Uterus (tissue), 4 donors: ENCODE measurements around the gene NIPBL. TPM values are rescaled to one million over a fixed set of nuclear protein-coding genes. Genes with fewer than 3 reads are reported as not detected.

Experiments used
- DNase-seq, 2 donors: peaks; one replicate each; pipeline ENCODE4 v3.0.0-alpha.2; 2019 to 2020
- H3K27ac ChIP-seq, 2 donors: fragments of 200-600 bp; sonication (generic); 1 replicate in 1 of 2; 2 replicates in 1 of 2; pipeline ENCODE4 v1.5.1; 2016 to 2018
- H3K27me3 ChIP-seq, 2 donors: fragments of 200-600 bp; sonication (generic); one replicate each; pipeline ENCODE4 v1.5.1; 2018 to 2019; ENCODE audit warnings: control low read depth in 1 of 2
- H3K36me3 ChIP-seq, 2 donors: fragments of 200-600 bp; sonication (generic); one replicate each; pipeline ENCODE4 v1.5.1; 2019; ENCODE audit warnings: control low read depth in 1 of 2
- H3K4me1 ChIP-seq, 2 donors: fragments of 200-600 bp; sonication (generic); one replicate each; pipeline ENCODE4 v1.5.1; 2018 to 2019; ENCODE audit warnings: control low read depth in 1 of 2
- H3K4me3 ChIP-seq, 2 donors: fragments of 200-600 bp; sonication (generic); 1 replicate in 1 of 2; 2 replicates in 1 of 2; pipeline ENCODE4 v1.5.1; 2018 to 2019; ENCODE audit warnings: mild to moderate bottlenecking in 1 of 2
- H3K9me3 ChIP-seq, 2 donors: fragments of 200-600 bp; sonication (generic); one replicate each; pipeline ENCODE4 v1.5.1; 2019; ENCODE audit warnings: control low read depth in 1 of 2
- POLR2A ChIP-seq, 2 donors: fragments of 450-650 bp; IDR thresholded peaks; one replicate each; pipeline ENCODE4 v1.6.1; 2016; ENCODE audit warnings: antibody characterized with exemption in 2 of 2, mild to moderate bottlenecking in 1 of 2, moderate library complexity in 1 of 2
- intact Hi-C: fragments of 100-400 bp; cut with DNase I; formaldehyde crosslinking; loops from one replicate; pipeline ENCODE4 v1.15.1; 2023; ENCODE audit warnings: low total_unique reads
- total RNA-seq, 4 donors: library from RNA; depleted of rRNA in 3 of 4; stranded (reverse); fragments of >200 nt in 3 of 4; gene quantifications; one replicate each; pipeline versions ENCODE4 v1.1.0 to v1.2.4, GENCODE V29; 2014 to 2023
- TF ChIP-seq, protein P1 (sequence below), 4 experiments: fragments of 200-600 bp in 2 of 4; fragments of 450-650 bp in 2 of 4; sonication (generic) in 2 of 4; IDR thresholded peaks; one replicate each; pipeline ENCODE4 v1.5.1; 2016 to 2019; ENCODE audit warnings: antibody characterized with exemption in 4 of 4, mild to moderate bottlenecking in 2 of 4, moderate library complexity in 1 of 4
- donor health status: DM: yes; HTN: yes; CAD: no.

NIPBL gene
- total RNA-seq, 4 donors from 2014 or later, result 49.7 to 108 (median 72.4) TPM

DNA sequence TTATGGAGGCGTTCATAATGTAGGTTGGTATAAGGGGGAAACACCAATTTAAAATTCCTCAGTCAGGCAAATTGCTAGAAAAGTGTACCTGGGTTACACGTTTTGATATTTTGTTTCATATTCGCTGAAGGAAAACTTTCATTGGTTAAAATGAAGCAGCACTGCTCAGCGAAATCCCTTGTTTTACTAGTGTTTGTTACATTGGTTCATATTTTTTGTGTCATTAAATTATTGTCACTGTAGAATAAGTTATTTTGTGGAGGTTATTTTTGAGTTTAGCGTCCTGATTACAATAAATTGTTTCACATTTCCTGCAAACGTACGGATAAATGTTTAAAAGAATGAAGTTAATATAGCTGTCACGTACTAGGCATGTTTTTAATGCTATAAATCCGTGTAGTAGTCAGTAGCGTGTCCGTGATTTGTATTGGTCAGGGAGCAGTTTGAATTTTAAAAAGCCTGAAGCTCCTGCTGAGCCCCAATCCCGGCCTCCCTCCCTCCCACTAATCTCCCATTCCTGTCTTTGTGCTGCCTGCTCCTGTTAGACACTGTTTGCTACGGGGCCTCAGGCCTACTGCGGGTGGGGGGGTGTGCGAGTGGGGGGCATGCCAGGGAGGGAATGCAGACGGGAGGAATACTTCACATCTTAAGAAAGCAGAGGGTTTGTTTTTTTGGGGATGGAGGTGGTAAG is 2.0 kb downstream of the NIPBL start:
- peaks cover 7 to 21% of the 10 kb centered on the region in 2 donors for H3K4me1 ChIP-seq
- intact Hi-C loops, result no loop called here
- no peaks in the 10 kb centered on the region for H3K27me3 ChIP-seq
- H3K27ac ChIP-seq, result peak overlapping the region; percentile 96 to 97
- no peaks in the 10 kb centered on the region for H3K36me3 ChIP-seq
- no peak for TF ChIP-seq POLR2A (IDR thresholded peaks at IDR 0.05)
- TF ChIP-seq, protein P1, sequence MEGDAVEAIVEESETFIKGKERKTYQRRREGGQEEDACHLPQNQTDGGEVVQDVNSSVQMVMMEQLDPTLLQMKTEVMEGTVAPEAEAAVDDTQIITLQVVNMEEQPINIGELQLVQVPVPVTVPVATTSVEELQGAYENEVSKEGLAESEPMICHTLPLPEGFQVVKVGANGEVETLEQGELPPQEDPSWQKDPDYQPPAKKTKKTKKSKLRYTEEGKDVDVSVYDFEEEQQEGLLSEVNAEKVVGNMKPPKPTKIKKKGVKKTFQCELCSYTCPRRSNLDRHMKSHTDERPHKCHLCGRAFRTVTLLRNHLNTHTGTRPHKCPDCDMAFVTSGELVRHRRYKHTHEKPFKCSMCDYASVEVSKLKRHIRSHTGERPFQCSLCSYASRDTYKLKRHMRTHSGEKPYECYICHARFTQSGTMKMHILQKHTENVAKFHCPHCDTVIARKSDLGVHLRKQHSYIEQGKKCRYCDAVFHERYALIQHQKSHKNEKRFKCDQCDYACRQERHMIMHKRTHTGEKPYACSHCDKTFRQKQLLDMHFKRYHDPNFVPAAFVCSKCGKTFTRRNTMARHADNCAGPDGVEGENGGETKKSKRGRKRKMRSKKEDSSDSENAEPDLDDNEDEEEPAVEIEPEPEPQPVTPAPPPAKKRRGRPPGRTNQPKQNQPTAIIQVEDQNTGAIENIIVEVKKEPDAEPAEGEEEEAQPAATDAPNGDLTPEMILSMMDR (IDR thresholded peaks at IDR 0.05), result no peak
- DNase-seq, result no peak
- H3K9me3 ChIP-seq, result no peaks in the 10 kb centered on the region
- H3K4me3 ChIP-seq, result peak overlapping the region; percentile 92 to 96

DNA sequence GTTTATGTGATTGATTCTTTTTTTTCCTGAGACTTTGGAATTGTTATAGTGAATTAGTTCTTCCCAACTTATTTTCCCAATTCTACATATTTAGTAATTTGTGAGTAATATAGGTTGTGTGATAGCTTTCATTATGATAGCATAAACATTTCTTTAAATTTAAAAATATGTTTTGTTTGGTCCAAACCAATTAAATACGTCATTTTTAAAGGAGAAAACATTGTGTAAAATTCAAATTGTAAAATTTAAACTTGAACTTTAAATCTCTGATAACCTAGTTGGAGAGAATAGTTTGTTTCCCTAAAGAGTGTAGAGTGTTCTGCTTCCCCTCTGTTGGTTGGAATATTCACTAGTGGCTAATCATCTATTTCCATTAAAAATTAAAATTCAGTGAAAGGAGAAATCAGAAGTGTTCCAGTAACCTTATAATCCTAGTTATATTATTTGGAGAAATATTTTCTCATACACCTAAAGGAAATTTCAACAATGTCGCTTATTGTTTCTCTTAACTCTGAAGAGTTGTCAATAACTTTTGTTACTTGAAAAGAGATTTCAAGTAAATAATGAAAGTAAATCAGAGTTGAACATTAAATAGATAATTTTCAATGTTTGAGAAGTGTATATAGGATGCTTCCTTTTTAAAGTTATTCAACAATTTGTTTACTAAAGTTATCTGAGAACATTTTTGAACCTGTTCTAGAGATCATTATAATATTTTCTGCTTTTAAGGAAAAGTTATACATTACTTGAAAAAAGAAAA is 2.9 kb downstream of the NIPBL start:
- Histone ChIP-seq H3K9me3 (no peaks in the 10 kb centered on the region), H3K4me3 (peak overlapping the region in 1 of 2 donors; percentile 92), H3K36me3 (no peaks in the 10 kb centered on the region), H3K4me1 (peaks cover 4 to 21% of the 10 kb centered on the region in 2 donors), H3K27me3 (no peaks in the 10 kb centered on the region), H3K27ac (peak overlapping the region; percentile 96 to 97)
- intact Hi-C loops, result no loop called here
- TF ChIP-seq POLR2A (IDR thresholded peaks at IDR 0.05), result no peak
- DNase-seq, result no peak

DNA sequence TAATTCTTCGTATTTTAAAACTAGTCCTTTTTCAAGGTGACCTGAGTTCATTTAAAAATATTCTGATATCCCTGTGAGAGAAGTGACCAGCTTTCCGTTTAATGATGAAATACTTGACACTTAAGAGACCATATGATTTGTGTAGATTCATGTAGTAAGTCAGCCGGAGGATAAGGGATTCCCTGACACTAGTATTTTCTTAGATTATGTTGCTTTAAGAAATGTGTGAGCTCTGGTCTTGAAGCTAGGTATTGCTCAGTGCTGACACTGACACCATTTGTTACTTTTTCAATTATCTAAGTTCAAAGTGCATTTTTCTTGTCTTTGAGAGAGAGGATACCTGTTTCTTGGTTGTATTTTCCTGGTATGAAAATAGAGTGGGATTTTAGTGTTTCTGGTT is 4.2 kb downstream of the NIPBL start:
- Histone ChIP-seq H3K4me1 (peaks cover 0 to 21% of the 10 kb centered on the region in 2 donors), H3K27ac (no peak overlapping the region), H3K9me3 (no peaks in the 10 kb centered on the region), H3K4me3 (no peak overlapping the region), H3K27me3 (no peaks in the 10 kb centered on the region), H3K36me3 (no peaks in the 10 kb centered on the region)
- DNase-seq, result no peak
- intact Hi-C loops, result no loop called here
- TF ChIP-seq POLR2A (IDR thresholded peaks at IDR 0.05), result no peak
- TF ChIP-seq, protein P1 (IDR thresholded peaks at IDR 0.05), result no peak

DNA sequence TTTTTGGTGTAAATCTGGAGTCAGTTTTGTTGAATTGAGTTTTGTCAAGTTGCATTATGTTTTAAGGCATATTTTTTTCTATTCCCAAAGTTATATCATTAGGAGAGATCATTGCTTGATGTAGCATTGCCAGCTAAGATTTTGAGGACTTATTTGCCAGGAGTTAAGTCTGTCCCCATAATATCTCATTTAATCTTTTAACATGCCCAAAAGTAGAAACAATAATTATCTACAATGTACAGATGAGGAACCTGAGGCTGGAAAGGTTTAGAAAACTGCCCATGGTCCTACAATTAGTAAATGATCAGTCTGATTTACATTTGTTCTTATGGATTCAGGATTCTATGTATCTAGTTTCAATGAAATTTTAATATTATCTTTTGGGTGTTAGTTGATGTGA is 4.7 kb downstream of the NIPBL start:
- intact Hi-C loops, result no loop called here
- no peak for DNase-seq
- Histone ChIP-seq H3K36me3 (no peaks in the 10 kb centered on the region), H3K27ac (no peak overlapping the region), H3K4me3 (no peak overlapping the region), H3K9me3 (no peaks in the 10 kb centered on the region), H3K4me1 (peaks cover 0 to 21% of the 10 kb centered on the region in 2 donors), H3K27me3 (no peaks in the 10 kb centered on the region)
- TF ChIP-seq, protein P1 (IDR thresholded peaks at IDR 0.05), result no peak
- TF ChIP-seq POLR2A (IDR thresholded peaks at IDR 0.05), result no peak

DNA sequence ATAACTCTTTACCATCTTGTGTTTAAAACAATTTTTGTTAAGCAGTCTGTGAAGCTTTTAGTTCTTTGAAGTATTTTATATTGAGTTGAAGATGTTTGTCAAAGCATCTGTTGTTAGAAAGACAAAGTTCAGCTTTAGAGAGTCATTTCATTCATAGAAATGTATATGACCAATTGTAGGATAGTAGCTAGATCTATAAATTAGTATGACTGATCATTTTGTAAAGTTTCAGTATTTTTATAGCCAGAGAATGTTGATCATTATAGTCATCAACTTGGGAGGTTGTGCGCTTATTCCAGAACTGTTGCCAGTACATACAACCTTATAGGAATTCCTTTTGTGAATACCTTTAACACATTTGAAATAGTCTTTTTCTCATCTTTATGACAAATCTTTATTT is 5.2 kb downstream of the NIPBL start:
- TF ChIP-seq, protein P1 (IDR thresholded peaks at IDR 0.05), result no peak
- no peak for TF ChIP-seq POLR2A (IDR thresholded peaks at IDR 0.05)
- no peak for DNase-seq
- H3K9me3 ChIP-seq, result no peaks in the 10 kb centered on the region
- no peak overlapping the region for H3K4me3 ChIP-seq
- H3K27ac ChIP-seq, result no peak overlapping the region
- no peaks in the 10 kb centered on the region for H3K36me3 ChIP-seq
- peaks cover 0 to 21% of the 10 kb centered on the region in 2 donors for H3K4me1 ChIP-seq
- no peaks in the 10 kb centered on the region for H3K27me3 ChIP-seq
- intact Hi-C loops, result no loop called here
